MM.1S (cell line): ENCODE measurements around the gene ZNF792.

ENCODE experiments used
- DNase-seq: peaks from one replicate; pipeline ENCODE4 v3.0.0-alpha.2; 2015
- H2AFZ ChIP-seq: fragments of 300-600 bp; sonication (generic); 2 replicates; pipeline ENCODE4 v1.6.0; 2016; ENCODE audit warnings: antibody characterized with exemption, low read length
- H3F3A ChIP-seq: fragments of 300-600 bp; sonication (generic); 2 replicates; pipeline ENCODE4 v1.6.1; 2016; ENCODE audit warnings: mild to moderate bottlenecking, antibody characterized with exemption, low read length, moderate library complexity, mixed read lengths; ENCODE audit not compliant: insufficient read depth
- H3K27ac ChIP-seq: fragments of 300-600 bp; sonication (generic); 2 replicates; pipeline ENCODE4 v1.5.1; 2016; ENCODE audit warnings: mild to moderate bottlenecking, low read length
- H3K27me3 ChIP-seq: fragments of 300-600 bp; sonication (generic); replicated peaks from 2 replicates; pipeline ENCODE4 v1.6.0; 2016; ENCODE audit warnings: low read length; ENCODE audit not compliant: insufficient read depth
- H3K36me3 ChIP-seq: fragments of 300-600 bp; sonication (generic); replicated peaks from 2 replicates; pipeline ENCODE4 v1.6.1; 2016; ENCODE audit warnings: mild to moderate bottlenecking, low read length, mixed read lengths; ENCODE audit not compliant: insufficient read depth
- H3K4me1 ChIP-seq: fragments of 300-600 bp; sonication (generic); 2 replicates; pipeline ENCODE4 v1.6.1; 2016; ENCODE audit warnings: low read length, mixed read lengths
- H3K4me2 ChIP-seq: fragments of 300-600 bp; sonication (generic); 2 replicates; pipeline ENCODE4 v1.6.0; 2016; ENCODE audit warnings: low read depth, low read length
- H3K4me3 ChIP-seq: fragments of 300-600 bp; sonication (generic); 2 replicates; pipeline ENCODE4 v1.5.1; 2016; ENCODE audit warnings: low read length, mixed read lengths
- H3K79me2 ChIP-seq: fragments of 300-600 bp; sonication (generic); 2 replicates; pipeline ENCODE4 v1.6.1; 2016; ENCODE audit warnings: mixed run types, low read length, mixed read lengths
- H3K9ac ChIP-seq: fragments of 300-600 bp; sonication (generic); 2 replicates; pipeline ENCODE4 v1.6.1; 2016; ENCODE audit warnings: low read length, mixed read lengths
- H3K9me2 ChIP-seq: fragments of 300-600 bp; sonication (generic); replicated peaks from 2 replicates; pipeline ENCODE4 v1.6.1; 2016; ENCODE audit warnings: mild to moderate bottlenecking, low read length, mixed read lengths; ENCODE audit not compliant: insufficient read depth
- H3K9me3 ChIP-seq: fragments of 300-600 bp; sonication (generic); replicated peaks from 2 replicates; pipeline ENCODE4 v1.6.1; 2016; ENCODE audit warnings: mild to moderate bottlenecking, low read length, mixed read lengths; ENCODE audit not compliant: insufficient read depth
- H4K20me1 ChIP-seq: fragments of 300-600 bp; sonication (generic); 2 replicates; pipeline ENCODE4 v1.6.1; 2016; ENCODE audit warnings: mild to moderate bottlenecking, low read length, moderate library complexity, mixed read lengths; ENCODE audit not compliant: insufficient read depth
- CTCF ChIP-seq: fragments of 300-600 bp; sonication (generic); IDR thresholded peaks from 2 replicates; pipeline ENCODE4 v1.5.1; 2016; ENCODE audit warnings: antibody characterized with exemption, low read length, mixed read lengths
- EZH2 ChIP-seq: fragments of 300-600 bp; sonication (generic); optimal IDR thresholded peaks from 2 replicates; pipeline ENCODE3; 2017; ENCODE audit warnings: low read depth, mild to moderate bottlenecking, antibody characterized with exemption, low read length, mixed read lengths
- EZH2phosphoT487 ChIP-seq: fragments of 300-600 bp; sonication (generic); IDR thresholded peaks from 2 replicates; pipeline ENCODE4 v1.6.1; 2018; ENCODE audit warnings: antibody characterized with exemption, low read length

ZNF792 gene

DNA sequence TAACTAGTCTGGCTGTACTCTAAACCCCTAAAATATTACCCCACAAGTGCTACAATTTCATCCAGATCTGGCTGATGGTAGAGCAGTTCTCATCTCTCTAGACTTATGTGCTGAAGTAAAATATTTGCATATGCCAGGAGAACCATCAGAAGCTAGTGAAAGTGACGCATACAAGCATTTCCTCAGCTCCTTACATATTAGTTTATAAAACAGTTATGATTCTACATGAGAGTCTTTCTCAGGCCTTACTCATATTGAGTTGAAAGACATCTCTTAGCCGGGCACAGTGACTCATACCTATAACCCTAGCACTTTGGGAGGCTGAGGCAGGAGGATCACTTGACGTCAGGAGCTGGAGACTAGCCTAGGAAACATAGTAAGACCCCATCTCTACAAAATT lies 53.3 kb downstream of the ZNF792 start:
- Histone ChIP-seq H3K27ac (no peak overlapping the region), H3K27me3 (no peaks in the 10 kb centered on the region; the same call in 1 of the 2 replicates), H3F3A (no peaks in the 10 kb centered on the region), H3K79me2 (no peaks in the 10 kb centered on the region), H3K9me2 (no peaks in the 10 kb centered on the region), H3K4me2 (no peak overlapping the region), H3K9me3 (no peaks in the 10 kb centered on the region), H3K36me3 (no peaks in the 10 kb centered on the region), H2AFZ (no peak overlapping the region), H3K9ac (no peak overlapping the region), H4K20me1 (no peaks in the 10 kb centered on the region), H3K4me1 (no peaks in the 10 kb centered on the region), H3K4me3 (no peak overlapping the region)
- no peak for DNase-seq
- TF ChIP-seq EZH2phosphoT487, result no peak
- TF ChIP-seq CTCF, result no peak
- no peak for TF ChIP-seq EZH2
